Adrenal gland (tissue), 5 donors: ENCODE results near the gene ITGA11.

ENCODE experiments used
- POLR2A ChIP-seq, 2 donors: fragments of 450-650 bp; IDR thresholded peaks; one replicate each; pipeline ENCODE4 v1.6.1; 2017; ENCODE audit warnings: antibody characterized with exemption in 2 of 2, mild to moderate bottlenecking in 2 of 2, moderate library complexity in 1 of 2
- TF ChIP-seq, protein P1 (sequence below), 6 experiments: fragments of 450-650 bp in 4 of 6; fragments of 200-600 bp in 2 of 6; sonication (generic) in 1 of 6; IDR thresholded peaks; 1 replicate in 5 of 6; 2 replicates in 1 of 6; pipeline versions ENCODE4 v1.5.1 to v1.8.0; 2016 to 2021; ENCODE audit warnings: antibody characterized with exemption in 6 of 6, mild to moderate bottlenecking in 2 of 6, moderate library complexity in 1 of 6
- donor health status: DM: no; HTN: no; CAD: no.

DNA sequence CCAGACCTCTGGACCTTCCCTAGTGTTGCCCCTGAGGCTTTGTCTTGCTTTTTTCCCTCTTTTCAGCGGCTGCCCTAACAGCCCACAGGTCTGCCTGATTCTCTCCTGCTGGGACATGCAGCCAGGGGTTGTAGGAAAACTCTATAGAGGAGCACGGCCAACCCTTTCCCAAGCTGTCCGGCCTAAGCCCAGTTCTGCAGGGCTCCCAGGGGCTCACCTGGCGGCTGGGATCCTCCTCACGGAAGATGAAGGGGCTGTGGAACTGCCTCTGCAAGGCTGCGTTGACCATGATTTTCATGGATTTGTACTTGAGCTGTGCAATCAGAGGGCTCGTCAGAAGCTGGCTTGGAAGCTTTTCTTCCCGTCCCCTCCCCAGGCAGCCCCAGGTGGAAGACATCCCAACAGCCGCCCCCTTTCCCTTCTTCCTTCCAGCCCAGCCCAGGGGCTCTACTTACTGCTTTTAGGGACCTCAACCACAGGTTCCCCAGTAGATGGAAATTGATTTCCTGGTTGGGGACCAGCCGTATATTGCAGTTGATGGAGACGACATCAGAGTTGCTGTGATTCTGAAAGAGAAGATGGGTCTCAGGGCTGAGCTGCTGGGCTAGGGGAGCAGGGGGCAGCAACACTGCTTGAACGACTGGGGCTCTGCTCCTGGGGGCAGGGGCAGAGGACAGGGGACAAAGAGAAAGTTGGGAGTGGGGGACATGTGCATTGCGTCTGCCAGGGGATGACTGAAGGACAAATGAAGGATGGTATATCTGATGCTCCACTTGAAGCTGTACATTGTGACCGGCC, 124.6 kb downstream of the ITGA11 start:
- TF ChIP-seq, protein P1, sequence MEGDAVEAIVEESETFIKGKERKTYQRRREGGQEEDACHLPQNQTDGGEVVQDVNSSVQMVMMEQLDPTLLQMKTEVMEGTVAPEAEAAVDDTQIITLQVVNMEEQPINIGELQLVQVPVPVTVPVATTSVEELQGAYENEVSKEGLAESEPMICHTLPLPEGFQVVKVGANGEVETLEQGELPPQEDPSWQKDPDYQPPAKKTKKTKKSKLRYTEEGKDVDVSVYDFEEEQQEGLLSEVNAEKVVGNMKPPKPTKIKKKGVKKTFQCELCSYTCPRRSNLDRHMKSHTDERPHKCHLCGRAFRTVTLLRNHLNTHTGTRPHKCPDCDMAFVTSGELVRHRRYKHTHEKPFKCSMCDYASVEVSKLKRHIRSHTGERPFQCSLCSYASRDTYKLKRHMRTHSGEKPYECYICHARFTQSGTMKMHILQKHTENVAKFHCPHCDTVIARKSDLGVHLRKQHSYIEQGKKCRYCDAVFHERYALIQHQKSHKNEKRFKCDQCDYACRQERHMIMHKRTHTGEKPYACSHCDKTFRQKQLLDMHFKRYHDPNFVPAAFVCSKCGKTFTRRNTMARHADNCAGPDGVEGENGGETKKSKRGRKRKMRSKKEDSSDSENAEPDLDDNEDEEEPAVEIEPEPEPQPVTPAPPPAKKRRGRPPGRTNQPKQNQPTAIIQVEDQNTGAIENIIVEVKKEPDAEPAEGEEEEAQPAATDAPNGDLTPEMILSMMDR (IDR thresholded peaks at IDR 0.05), result no peak
- no peak for TF ChIP-seq POLR2A (IDR thresholded peaks at IDR 0.05)
